Common myeloid progenitor, CD34-positive (primary cell): ENCODE measurements around the gene PTPRA.
A peak's percentile ranks its signal among the peaks of the same experiment; 100 is the strongest.

Experiments
- CTCF ChIA-PET: fragments of 350-600 bp; sonication (Branson Sonifier 250); formaldehyde crosslinking; loops from one replicate; lab custom pipeline; 2021; ENCODE audit warnings: antibody characterized with exemption; lab: Charles Lee
- POLR2A ChIA-PET: fragments of 350-600 bp; sonication (Branson Sonifier 250); formaldehyde crosslinking; loops from one replicate; lab custom pipeline; 2021; ENCODE audit warnings: antibody characterized with exemption; lab: Charles Lee
- DNase-seq, 3 donors: peaks; one replicate each; pipeline versions ENCODE4 v3.0.0 to v3.0.0-alpha.2; 2013
- H3K27ac ChIP-seq, 2 experiments: 1 replicate in 1 of 2; 2 replicates in 1 of 2; pipeline ENCODE4 v1.7.0; 2013; ENCODE audit warnings: inconsistent platforms in 2 of 2, low read length in 2 of 2, mild to moderate bottlenecking in 2 of 2, low read depth in 1 of 2, moderate library complexity in 1 of 2; ENCODE audit not compliant: severe bottlenecking in 2 of 2, insufficient read depth in 1 of 2, poor library complexity in 1 of 2
- H3K27me3 ChIP-seq, 5 experiments: replicated peaks in 2 of 5; 1 replicate in 3 of 5; 2 replicates in 2 of 5; pipeline versions ENCODE4 v1.6.1 to v1.7.0; 2013; ENCODE audit warnings: low read length in 4 of 5, mild to moderate bottlenecking in 2 of 5, moderate library complexity in 2 of 5, inconsistent platforms in 1 of 5; ENCODE audit not compliant: insufficient read depth in 5 of 5, control insufficient read depth in 4 of 5
- H3K36me3 ChIP-seq, 4 experiments: 1 replicate in 2 of 4; 2 replicates in 2 of 4; pipeline versions ENCODE4 v1.6.1 to v1.7.0; 2013; ENCODE audit warnings: low read length in 3 of 4, control low read depth in 1 of 4, mild to moderate bottlenecking in 1 of 4; ENCODE audit not compliant: control insufficient read depth in 4 of 4, insufficient read depth in 4 of 4
- H3K4me1 ChIP-seq, 4 experiments: 1 replicate in 3 of 4; 2 replicates in 1 of 4; pipeline versions ENCODE4 v1.6.1 to v1.7.1; 2013; ENCODE audit warnings: low read length in 3 of 4, mild to moderate bottlenecking in 3 of 4, control low read depth in 1 of 4, inconsistent platforms in 1 of 4, moderate library complexity in 1 of 4; ENCODE audit not compliant: control insufficient read depth in 4 of 4, insufficient read depth in 4 of 4; ENCODE audit errors: control extremely low read depth in 1 of 4
- H3K4me3 ChIP-seq, 7 experiments: 1 replicate in 4 of 7; 2 replicates in 3 of 7; pipeline versions ENCODE4 v1.5.1 to v1.7.0; 2013; ENCODE audit warnings: mild to moderate bottlenecking in 7 of 7, low read length in 6 of 7, moderate library complexity in 6 of 7, inconsistent platforms in 2 of 7, low read depth in 2 of 7, control low read depth in 1 of 7; ENCODE audit not compliant: insufficient read depth in 4 of 7, control insufficient read depth in 1 of 7; ENCODE audit errors: extremely low read depth in 1 of 7
- H3K9me3 ChIP-seq, 5 experiments: 1 replicate in 4 of 5; 2 replicates in 1 of 5; pipeline versions ENCODE4 v1.6.1 to v1.7.1; 2013; ENCODE audit warnings: low read length in 4 of 5, mild to moderate bottlenecking in 2 of 5, inconsistent platforms in 1 of 5, low read depth in 1 of 5, moderate library complexity in 1 of 5; ENCODE audit not compliant: control insufficient read depth in 4 of 5, insufficient read depth in 2 of 5; ENCODE audit errors: control extremely low read depth in 1 of 5
- WGBS: methylation state at CpG from one replicate; pipeline ENCODE4 v1.1.5; 2013; ENCODE audit not compliant: insufficient coverage; 5-methylcytosine and 5-hydroxymethylcytosine counted together

PTPRA gene

GRCh38 chr20:2930538-2930937, 57.3 kb downstream of the PTPRA start:
- no peak overlapping the region for H3K4me3 ChIP-seq
- peaks cover 2 to 22% (median 8%) of the 10 kb centered on the region in 4 experiments for H3K36me3 ChIP-seq
- no CpG with 5 or more reads among the region's 1 CpG for WGBS
- H3K4me1 ChIP-seq, result peaks cover 0 to 4% (median 0%) of the 10 kb centered on the region in 4 experiments
- ChIA-PET POLR2A (no interaction called here), CTCF (no interaction called here)
- no peak overlapping the region for H3K27ac ChIP-seq
- H3K27me3 ChIP-seq, result no peaks in the 10 kb centered on the region
- no peak for DNase-seq
- no peaks in the 10 kb centered on the region for H3K9me3 ChIP-seq

DNA sequence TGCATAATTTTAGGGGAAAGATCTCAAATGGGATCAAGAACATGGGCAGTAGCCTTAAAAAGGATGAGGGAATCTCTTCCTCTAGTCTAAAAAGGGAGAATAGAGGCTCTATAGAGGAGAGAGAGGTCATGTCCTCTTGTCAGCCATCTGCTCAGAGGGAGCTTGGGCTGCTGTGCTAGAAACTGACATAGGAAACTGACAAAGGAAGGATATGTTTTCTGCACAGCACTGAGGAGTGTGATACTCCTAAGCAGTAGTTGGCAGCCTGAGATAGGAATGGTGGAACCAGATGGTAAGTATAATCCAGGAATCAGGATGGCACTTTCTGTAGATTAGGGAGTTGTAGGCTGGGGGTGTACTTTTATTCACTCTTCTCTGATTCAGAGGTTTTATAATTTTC, 59.2 kb downstream of the PTPRA start:
- POLR2A ChIA-PET, result interaction anchor here (0.6 kb wide), 1 partner anchor 226 kb away, joined by 4 read pairs; no protein-coding TSS in a partner anchor
- H3K4me1 ChIP-seq, result peaks cover 0 to 4% (median 0%) of the 10 kb centered on the region in 4 experiments
- no peaks in the 10 kb centered on the region for H3K27me3 ChIP-seq
- no peaks in the 10 kb centered on the region for H3K9me3 ChIP-seq
- H3K27ac ChIP-seq, result no peak overlapping the region
- no peak overlapping the region for H3K4me3 ChIP-seq
- CTCF ChIA-PET, result interaction anchor here (1.3 kb wide), 1 partner anchor 13 kb away, joined by 3 read pairs; no protein-coding TSS in a partner anchor
- no peak for DNase-seq
- peaks cover 0 to 14% (median 7%) of the 10 kb centered on the region in 4 experiments for H3K36me3 ChIP-seq

DNA sequence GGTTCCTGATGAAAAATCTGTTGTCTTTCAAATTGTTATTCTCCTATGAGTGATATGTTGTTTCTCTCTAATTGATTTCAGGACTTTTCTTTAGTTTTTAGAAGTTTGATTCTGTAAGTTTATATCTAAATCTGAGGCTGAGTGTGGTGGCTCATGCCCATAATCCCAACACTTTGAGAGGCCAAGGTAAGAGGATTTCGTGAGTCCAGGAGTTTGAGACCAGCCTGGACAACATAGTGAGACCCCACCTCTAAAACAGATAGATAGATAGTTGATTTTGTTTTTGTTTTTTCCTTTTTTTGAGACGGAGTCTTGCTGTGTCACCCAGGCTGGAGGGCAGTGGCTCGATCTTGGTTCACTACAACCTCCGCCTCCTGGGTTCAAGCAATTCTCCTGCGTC, 64.6 kb downstream of the PTPRA start:
- ChIA-PET CTCF (interaction anchor here (1.2 kb wide), 1 partner anchor 9 kb away, joined by 3 read pairs; no protein-coding TSS in a partner anchor), POLR2A (no interaction called here)
- Histone ChIP-seq H3K4me1 (peaks cover 0 to 3% (median 0%) of the 10 kb centered on the region in 4 experiments), H3K36me3 (peaks cover 0 to 2% (median 0%) of the 10 kb centered on the region in 4 experiments), H3K9me3 (no peaks in the 10 kb centered on the region), H3K27me3 (no peaks in the 10 kb centered on the region), H3K27ac (no peak overlapping the region), H3K4me3 (no peak overlapping the region)
- 85% methylated on average over 3 of the region's 5 CpGs for WGBS
- DNase-seq, result no peak

- no peak for DNase-seq
- CTCF ChIA-PET, result interaction anchor here (0.9 to 2.5 kb wide), 3 partner anchors 13 to 24 kb away, joined by 3 to 5 read pairs (median 3); no protein-coding TSS in a partner anchor
- Histone ChIP-seq H3K27me3 (no peaks in the 10 kb centered on the region), H3K4me3 (no peak overlapping the region), H3K36me3 (peaks cover 0 to 2% (median 0%) of the 10 kb centered on the region in 4 experiments), H3K27ac (no peak overlapping the region), H3K4me1 (peaks cover 0 to 4% (median 1%) of the 10 kb centered on the region in 4 experiments), H3K9me3 (no peaks in the 10 kb centered on the region)
- POLR2A ChIA-PET, result no interaction called here
Observed at GRCh38 chr20:2942439-2942838, 69.2 kb downstream of the PTPRA start.

- DNase-seq, result peak; percentile 11 to 64 (median 25)
- WGBS, result 76% methylated on average over 2 of the region's 5 CpGs
- Histone ChIP-seq H3K36me3 (peaks cover 4 to 10% (median 7%) of the 10 kb centered on the region in 4 experiments), H3K4me3 (no peak overlapping the region), H3K27me3 (no peaks in the 10 kb centered on the region), H3K9me3 (no peaks in the 10 kb centered on the region), H3K27ac (peak overlapping the region in 1 of 2 experiments; percentile 29), H3K4me1 (peaks cover 0 to 6% (median 0%) of the 10 kb centered on the region in 4 experiments)
- CTCF ChIA-PET, result interaction anchor here (1.1 kb wide), 2 partner anchors 10 to 15 kb away, joined by 3 read pairs; no protein-coding TSS in a partner anchor
- POLR2A ChIA-PET, result no interaction called here
Observed at GRCh38 chr20:2946988-2947961, 74.0 kb downstream of the PTPRA start.

- Histone ChIP-seq H3K4me1 (peaks cover 0 to 9% (median 0%) of the 10 kb centered on the region in 4 experiments), H3K9me3 (no peaks in the 10 kb centered on the region), H3K27me3 (no peaks in the 10 kb centered on the region), H3K36me3 (peaks cover 4 to 10% (median 7%) of the 10 kb centered on the region in 4 experiments), H3K27ac (no peak overlapping the region), H3K4me3 (no peak overlapping the region)
- WGBS, result no CpG with 5 or more reads among the region's 1 CpG
- DNase-seq, result no peak
- POLR2A ChIA-PET, result no interaction called here
- CTCF ChIA-PET, result no interaction called here
Observed at GRCh38 chr20:2948968-2949367, 75.7 kb downstream of the PTPRA start.

GRCh38 chr20:2952766-2953165, 79.5 kb downstream of the PTPRA start:
- POLR2A ChIA-PET, result no interaction called here
- CTCF ChIA-PET, result no interaction called here
- no CpG with 5 or more reads among the region's 1 CpG for WGBS
- no peak overlapping the region for H3K27ac ChIP-seq
- no peaks in the 10 kb centered on the region for H3K9me3 ChIP-seq
- H3K36me3 ChIP-seq, result peaks cover 4 to 13% (median 8%) of the 10 kb centered on the region in 4 experiments
- DNase-seq, result peak in 2 of 3 donors; percentile 19 to 46
- no peak overlapping the region for H3K4me3 ChIP-seq
- peaks cover 0 to 16% (median 0%) of the 10 kb centered on the region in 4 experiments for H3K4me1 ChIP-seq
- H3K27me3 ChIP-seq, result no peaks in the 10 kb centered on the region
